GM21528 (cell line): ENCODE measurements around the gene HAVCR2.

ENCODE experiments used
- ATAC-seq: cut with Tn5 transposase; IDR thresholded peaks from one replicate; pipeline ENCODE4 v1.9.1; 2021; ENCODE audit warnings: mild to moderate bottlenecking, moderate library complexity; ENCODE audit not compliant: unreplicated experiment, low FRiP score

Gene HAVCR2

DNA sequence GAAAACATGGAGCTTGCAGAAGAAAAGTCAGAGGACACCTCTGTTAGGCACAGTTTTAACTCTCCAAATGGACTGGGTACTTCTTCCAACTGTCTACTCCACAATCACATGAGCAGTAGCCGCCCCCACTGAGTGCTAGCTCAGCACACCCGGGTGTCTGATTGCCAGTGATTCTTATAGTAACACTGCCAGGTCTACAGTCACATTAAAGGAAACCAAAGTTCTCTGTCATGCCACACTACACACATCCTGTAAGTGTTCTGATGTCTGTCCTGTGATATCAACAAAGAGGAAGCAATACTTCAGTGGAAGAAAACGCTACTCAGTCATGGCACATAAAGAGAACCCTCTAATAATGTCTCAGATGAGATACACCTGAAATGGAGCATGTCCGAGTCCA lies at the start of gene HAVCR2:
TSS of gene HAVCR2 (minus strand) at position 69 of the 400 bp plus-strand sequence. CDS start at position 8, 61 bp downstream.
- peak; percentile 91 for ATAC-seq

DNA sequence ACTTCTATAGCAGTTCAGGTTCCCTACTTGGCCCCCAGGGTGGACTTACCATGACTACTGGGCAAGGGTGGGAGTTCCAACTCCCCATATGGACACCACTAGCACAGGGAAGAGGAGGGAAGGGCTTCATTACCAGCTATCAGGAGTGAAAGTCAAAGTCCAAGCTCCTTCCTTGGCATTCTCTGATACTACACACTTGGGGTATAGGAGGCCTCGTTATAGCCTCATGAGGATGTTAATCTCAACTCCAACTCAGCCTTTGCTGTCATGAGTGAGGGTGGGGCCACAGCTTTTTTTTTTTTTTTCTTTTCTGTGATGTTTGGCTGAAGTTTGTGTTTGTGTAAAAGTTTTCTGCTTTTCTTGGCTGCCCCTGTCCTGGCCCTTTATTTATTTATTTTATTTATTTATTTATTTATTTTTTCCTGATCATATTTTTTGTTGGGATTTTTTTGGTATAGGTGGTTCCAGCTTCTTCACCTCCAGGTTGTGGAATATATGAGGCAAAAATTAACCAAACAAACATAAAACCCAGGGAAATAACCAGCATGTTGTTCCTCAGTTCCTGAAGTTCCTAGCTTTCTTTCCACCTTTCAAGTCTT lies 48.5 kb upstream of the HAVCR2 start:
- ATAC-seq, result no peak

DNA sequence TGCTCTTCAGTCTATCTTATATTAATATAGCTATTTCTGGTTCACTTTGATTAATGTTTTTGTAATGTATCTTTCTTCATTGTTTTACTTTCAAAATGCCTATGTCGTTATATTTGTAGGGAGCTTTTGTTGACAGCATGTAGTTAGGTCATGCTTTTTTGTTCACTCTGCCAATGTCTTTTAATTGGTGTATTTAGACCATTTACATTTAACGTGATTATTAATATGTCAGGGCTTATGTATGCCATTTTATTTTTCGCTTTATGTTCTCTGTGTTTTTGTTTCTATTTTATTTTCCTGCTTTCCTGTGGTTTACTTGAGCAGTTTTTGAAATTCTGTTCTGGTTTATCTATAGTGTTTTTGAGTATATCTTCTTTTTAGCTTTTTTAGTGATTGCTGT lies 46.5 kb upstream of the HAVCR2 start:
- no peak for ATAC-seq

DNA sequence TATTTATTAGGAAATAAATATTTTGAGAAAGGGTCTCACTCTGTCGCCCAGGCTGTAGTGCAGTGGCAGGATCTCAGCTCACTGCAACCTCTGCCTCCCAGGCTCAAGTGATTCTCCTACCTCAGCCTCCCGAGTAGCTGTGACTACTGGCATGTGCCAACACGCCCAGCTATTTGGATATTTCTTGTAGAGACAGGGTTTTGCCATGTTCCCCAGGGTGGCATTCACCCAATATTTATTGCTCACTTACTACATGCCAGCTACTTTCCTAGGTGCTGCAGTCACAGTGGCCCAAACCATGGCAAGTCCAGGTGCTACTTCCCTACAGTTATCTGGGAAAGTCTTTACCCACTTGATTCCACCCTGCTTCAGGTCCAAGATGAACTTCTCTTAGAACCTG lies 42.2 kb upstream of the HAVCR2 start:
- no peak for ATAC-seq

DNA sequence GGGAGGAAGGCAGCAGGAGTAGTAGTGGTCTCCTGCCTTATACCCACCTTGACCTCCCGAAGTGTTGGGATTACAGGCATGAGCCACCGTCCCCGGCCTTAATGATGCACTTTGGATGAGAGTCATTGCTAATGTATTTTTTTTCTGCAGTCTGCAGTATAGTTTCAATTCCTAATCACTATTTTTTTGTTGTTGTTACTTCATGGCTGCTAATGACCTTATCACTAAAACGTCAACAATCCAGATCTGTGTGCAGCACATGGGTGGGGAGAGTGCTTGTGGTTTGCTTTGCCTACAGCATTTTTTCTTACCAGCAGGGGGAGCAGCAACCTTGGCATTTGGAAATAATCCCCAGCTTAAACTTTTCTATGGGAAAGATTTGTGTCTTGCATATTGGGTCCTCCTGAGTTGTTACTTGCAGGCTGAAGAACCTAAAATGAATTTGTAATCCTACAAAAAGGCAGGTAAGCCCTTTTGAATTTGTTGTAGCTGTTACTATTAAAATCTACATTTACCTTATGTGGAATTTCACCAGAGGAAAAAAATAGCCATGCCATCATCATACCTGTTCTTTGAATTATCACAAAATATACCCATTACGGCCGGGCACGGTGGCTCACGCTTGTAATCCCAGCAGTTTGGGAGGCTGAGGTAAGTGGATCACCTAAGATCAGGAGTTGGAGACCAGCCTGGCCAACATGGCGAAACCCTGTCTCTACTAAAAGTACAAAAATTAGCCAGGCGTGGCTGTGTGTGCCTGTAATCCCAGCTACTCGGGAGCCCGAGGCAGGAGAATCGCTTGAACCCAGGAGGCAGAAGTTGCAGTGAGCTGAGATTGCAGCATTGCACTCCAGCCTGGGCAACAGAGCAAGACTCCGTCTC lies 40.1 kb upstream of the HAVCR2 start:
- peak; percentile 47 for ATAC-seq

DNA sequence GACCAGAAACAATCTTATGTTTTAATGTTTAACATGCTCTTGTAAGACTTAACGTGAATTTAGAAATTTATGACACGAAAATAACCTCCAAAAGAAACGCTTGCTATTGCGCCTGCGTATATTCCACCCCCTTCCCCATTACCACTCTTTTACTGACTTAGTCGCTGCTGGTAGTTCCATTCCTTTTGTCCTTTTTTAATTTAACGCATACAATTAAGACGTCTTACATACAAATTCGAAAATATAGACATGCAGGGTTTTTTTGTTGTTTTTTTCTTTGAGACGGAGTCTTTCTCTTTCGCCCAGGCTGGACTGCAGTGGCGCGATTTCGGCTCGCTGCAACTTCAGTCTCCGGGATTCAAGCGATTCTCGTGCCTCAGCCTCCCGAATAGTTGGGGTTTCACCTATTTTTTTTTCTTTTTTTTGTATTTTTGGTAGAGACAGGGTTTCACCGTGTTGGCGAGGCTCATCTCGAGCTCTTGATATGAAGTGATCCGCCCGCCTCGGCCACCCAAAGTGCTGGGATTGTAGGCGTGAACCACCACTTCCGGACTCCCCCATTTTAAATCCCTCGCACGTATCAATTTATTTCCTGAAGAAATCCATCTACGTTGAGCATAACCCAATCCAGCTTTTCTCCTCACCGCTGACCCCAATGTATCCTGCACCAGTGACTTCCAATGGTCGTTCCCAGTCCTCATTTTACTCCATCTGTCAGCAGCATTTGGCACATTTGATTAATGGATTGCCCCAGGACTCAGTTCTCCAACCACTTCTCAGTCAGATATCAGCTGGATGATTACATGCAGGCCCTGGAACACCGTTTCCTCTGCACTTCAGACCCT lies 34.5 kb upstream of the HAVCR2 start:
- peak; percentile 56 for ATAC-seq

DNA sequence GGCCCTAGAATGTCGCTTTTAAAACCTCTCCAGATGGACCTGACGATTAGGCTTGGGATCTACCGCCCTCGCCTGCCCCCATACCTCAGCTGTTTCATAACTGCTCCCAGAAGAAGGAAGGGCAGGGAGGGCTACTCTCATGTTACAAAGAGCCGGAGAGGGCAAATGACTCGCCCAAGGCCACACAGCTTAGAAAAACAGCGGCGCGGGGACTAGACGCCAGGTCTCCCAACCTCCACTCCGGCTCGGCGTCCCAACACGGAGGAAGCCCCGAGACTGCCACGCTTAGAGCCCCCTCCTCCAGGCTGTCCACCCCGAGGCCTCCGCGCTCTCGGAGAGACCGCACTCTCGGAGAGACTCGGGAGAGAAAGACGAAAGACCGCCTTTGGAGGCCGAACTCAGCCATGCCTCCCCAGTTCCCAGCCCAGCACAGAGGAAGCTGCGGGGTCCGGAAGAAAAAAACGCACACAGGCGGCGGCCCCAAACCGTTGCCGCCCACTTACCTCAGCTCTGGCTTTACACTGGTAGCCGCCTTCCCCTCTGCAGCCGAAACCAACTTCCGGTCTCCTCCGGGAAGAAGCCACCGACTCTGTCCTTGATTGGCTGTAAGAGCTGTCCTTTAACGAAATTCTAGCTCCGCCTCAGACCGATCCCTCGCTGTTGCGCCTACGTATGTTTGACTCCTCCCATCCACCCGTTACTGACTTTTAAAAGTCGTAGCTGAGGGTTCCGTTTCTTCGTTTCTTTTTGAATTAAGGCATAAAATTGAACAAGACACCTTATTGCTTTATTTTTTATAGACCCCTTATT lies 33.7 kb upstream of the HAVCR2 start, which contains the start of gene MED7:
TSS of gene MED7 (minus strand) at position 549 of the 810 bp plus-strand sequence. CDS start 3,434 bp downstream, outside the sequence.
- peak; percentile 100 for ATAC-seq

DNA sequence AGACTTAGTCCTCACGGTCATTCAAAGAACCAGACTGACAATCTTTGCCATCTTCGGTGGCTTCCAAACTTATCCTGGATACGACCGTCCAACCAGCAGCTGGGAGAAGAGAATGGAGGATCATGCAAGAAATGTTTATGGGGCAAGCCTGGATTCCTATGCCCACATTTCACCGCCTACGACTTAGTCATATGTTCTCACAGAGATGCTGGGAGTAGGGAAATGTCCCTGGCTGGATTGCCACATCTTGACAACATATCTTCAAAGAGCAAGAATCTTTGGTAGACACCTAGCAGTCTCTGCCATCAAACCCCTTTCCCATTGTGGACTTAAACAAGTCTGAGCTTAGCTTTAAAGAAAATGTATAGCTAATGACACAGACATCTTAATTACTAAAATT lies 28.8 kb upstream of the HAVCR2 start:
- ATAC-seq, result no peak

DNA sequence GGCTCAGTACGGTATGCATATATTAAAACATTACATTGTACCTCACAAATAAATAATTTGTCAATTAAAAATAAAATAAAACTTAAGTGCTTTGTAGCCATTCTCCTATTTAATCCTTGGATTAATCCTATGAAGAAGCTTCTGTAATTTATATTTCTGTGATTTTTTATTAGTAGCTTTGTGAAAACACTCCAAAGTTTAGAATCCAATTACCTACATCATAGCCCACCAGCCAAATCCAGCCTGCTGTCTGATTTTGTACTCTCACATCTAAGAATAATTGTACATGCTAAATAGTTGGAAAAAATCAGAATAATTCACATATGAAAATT lies 23.4 kb upstream of the HAVCR2 start:
- no peak for ATAC-seq

DNA sequence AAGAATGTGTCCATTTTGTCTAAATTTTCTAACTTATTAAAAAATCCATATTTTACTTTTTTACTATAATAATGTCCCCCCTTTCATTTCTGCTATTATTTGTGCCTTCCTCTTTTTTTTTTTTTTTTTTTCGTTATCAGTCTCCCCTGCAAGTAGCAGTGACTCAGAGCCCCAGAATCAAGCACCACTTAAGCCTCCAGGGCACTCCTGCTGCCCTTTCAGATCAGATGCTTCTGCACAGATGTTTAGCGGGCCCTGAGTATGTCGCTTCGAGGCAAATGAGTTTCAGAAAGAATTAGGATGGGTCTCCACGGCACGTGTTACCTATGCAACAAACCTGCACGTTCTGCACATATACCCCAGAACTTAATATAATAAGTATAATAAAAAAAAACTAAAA lies 22.1 kb upstream of the HAVCR2 start:
- ATAC-seq, result no peak

DNA sequence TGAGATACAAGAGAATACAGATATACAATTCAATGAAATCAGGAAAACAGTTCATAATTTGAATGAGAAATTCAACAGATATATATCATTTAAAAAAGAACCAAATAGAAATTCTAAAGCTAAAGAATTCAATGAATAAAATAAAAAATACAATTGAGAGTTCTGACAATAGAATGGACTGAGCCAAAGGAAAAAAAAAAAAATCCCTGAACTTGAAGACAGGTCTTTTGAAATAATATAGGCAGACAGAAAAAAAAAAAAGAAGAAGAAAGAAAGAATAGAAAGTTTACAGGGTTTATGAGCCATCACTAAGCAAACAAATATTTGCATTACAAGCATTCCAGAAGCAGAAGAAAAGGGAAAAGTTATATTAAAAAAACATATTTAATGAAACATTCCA lies 12.9 kb upstream of the HAVCR2 start:
- ATAC-seq, result no peak

DNA sequence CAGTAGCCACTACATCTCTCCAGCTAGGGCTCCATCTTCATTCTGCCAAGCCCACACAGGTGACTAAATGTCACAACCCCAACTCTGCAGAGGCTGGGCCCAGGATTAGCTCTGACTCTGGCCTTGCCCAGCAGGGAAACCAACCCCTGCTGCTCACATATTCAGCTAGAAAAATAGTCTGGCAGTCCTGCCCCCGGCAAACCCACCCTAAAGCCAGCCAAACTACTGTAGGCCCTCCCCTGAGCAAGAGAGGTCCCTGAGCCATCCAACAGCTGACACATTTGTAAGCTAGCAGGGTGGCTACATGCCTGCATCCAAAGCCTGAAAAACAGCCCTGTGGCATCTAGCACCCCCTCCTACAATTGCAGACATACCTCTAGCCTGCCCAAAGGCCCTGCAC lies 11.3 kb upstream of the HAVCR2 start:
- no peak for ATAC-seq

DNA sequence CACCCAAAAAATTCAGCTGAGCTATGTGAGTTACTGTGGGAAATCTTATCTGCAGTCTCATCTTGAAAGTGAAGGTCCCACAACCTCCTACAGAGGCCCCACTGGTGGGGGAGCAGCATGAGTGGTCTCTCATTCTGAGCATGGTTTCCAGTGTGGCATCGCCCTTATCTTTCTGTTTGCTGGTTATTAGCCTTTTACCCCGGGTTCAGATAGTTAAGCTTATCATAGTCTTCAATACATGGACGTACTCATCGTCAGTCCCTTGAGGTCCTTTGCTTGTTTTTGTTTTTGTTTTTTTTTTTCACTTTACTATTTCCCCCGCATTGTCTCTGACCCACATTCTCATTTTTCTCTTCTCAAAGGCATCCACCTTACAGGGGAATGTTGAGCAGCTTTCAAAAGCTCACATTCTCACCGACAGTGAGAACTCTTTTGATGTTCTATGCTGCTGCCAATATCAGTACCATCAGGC lies 7.7 kb upstream of the HAVCR2 start:
- no peak for ATAC-seq

DNA sequence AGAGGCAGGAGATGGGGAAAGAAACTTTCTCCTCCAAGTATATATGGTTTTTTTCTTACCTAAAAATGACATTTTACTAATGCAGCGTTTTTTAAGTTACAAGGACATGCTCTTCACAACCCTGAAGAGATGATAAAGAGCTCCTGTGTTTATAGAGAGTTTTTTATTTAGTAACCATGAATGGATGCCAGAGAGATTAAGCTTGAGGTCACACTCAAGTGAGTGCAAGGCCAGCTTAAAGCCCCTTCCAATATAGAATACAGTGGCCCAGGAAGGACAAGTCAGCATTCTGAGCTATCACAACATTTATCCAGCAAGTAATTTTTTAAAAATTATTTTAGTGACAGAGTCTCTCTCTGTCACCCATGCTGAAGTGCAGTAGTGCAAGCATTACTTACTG lies 6.7 kb upstream of the HAVCR2 start:
- ATAC-seq, result no peak

DNA sequence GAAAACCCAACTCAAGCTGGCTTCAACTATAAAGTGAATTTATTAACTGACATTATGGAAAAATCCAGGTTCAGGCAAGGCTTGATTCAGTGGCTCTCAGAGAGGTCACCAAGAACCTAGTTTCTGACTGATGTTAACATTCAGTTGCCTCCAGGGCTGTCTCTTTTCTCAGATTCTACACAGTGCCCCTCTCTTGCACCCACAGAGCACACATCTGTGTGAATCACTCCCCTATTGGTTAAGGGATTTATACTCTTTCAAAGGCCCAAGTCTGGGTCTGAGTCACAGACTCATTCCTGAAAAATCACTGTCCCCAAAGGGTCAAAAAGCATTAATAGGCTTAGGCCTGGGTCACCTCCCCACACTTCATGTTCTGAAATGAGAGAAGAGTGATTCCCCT lies 6.2 kb upstream of the HAVCR2 start:
- ATAC-seq, result no peak

DNA sequence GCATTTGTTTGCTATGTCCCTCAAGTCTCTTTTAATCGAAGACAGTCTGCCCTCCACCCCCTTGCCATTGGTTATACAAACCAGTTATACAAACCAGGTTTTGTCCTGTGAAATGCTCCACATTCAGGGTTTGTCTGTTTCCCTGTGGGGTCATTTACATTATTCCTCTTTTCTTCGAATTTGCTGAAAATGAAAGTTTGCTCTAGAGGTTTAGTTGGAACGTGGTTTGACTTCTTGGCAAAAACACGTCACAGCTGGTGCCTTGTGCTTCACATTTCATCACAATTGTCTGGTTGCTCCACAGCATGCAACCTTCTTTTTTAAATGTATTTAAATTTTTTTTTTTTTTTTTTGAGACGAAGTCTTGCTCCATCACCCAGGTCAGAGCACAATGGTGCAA lies 4.2 kb upstream of the HAVCR2 start:
- no peak for ATAC-seq

DNA sequence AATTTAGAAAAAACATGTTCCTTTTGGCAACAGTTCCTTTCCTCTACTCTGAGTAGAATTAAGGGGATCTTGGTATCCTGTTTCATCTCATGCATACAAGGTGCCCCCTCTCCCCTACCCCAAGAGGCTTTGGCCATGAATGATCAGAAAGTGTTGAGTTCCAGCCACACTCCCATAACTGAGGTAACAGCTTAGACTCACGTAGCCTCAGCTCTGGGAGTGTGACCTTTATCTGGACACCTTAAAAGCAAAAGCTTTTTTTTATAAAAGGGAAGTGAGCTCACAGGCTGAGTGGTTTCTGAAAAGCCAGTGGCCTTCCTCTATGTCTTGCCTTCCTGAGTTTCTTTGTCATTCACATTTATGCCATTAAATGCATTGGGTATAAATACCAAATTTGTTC lies 900 bp upstream of the HAVCR2 start:
- ATAC-seq, result peak; percentile 73

DNA sequence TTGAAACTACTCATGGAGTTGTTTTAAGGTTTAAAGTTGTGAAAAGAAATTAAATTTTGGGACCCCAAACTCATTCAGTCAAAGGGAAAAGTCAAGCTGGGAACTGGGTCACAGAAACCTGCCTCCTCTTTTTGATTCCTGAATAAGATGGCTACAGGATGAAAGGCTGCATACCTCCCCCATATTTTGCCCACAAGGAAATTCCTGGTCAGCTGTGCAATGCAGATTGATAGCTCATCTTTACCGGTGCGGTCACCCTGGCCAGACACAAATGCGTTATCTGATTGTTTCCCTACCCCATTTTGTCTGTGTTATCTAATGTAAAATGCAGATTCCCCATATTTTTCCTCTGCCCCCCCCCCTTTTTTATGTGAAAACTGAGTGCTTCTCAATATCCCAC lies 1.3 kb downstream of the HAVCR2 start:
- no peak for ATAC-seq

DNA sequence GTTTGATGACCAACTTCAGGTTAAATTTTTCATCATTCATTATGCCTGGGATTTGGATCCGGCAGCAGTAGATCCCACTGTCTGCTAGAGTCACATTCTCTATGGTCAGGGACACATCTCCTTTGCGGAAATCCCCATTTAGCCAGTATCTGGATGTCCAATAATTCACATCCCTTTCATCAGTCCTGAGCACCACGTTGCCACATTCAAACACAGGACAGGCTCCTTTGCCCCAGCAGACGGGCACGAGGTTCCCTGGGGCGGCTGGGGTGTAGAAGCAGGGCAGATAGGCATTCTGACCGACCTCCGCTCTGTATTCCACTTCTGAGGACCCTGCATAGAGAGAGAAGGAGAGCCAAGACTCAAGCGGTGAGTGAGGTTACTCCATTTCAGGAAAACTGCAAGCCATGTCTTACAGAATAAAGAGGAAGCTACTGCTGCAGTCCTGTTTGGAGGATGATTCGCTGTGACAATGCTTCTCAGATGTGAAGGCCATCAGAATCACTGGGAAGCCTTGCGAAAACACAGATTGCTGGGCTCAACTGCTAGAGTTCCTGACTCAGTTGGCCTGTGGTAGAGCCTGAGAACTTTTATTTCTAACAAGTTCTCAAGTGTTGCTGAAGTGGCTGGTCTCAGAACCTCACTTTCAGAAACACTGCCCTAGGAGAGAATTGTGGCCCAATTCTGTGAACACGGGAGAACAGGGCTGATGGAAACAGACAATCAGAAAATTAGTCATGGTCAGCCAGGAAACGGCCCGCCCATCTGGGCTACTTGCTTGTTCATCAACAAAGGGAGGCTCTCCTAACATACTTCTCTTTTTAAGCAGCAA lies 2.0 kb downstream of the HAVCR2 start:
- no peak for ATAC-seq
